ENCODE data around the gene CCDC89. TPM values are rescaled to one million over a fixed set of nuclear protein-coding genes. Genes with fewer than 3 reads are reported as not detected.

CCDC89 gene
- total and polyA plus RNA-seq, 2 donors (not counting 1 experiment from before 2014, with no cell fraction given): not detected

- Histone ChIP-seq H3K9me3 (ENCODE audit: control extremely low read depth in 1 of 3, control insufficient read depth in 2 of 3, insufficient read depth in 1 of 3, low read length in 2 of 3) (peaks cover 0 to 3% (median 0%) of the 10 kb centered on the region in 3 donors), H3K79me2 (ENCODE audit: control insufficient read depth, insufficient read depth, low read length) (peaks cover 47% of the 10 kb centered on the region), H4K20me1 (ENCODE audit: control insufficient read depth, insufficient read depth, low read length, poor library complexity, severe bottlenecking) (peaks cover 37% of the 10 kb centered on the region), H3K4me3 (ENCODE audit: control extremely low read depth in 1 of 5, extremely low read depth in 1 of 5, insufficient read depth in 1 of 5, low read depth in 2 of 5, low read length in 4 of 5) (no peak overlapping the region), H3K4me2 (replicated peaks; ENCODE audit: low read depth, low read length, poor library complexity, severe bottlenecking) (peak overlapping the region; percentile 79), H3K4me1 (ENCODE audit: control insufficient read depth in 2 of 2, insufficient read depth in 2 of 2, low read length in 2 of 2) (peaks cover 16 to 21% of the 10 kb centered on the region in 2 donors), H3K27me3 (replicated peaks in 1 of 4; ENCODE audit: control extremely low read depth in 1 of 4, control insufficient read depth in 3 of 4, insufficient read depth in 4 of 4, low read length in 3 of 4) (no peaks in the 10 kb centered on the region), H3K36me3 (replicated peaks in 1 of 2; ENCODE audit: control extremely low read depth in 1 of 2, control insufficient read depth in 1 of 2, extremely low read depth in 1 of 2, insufficient read depth in 2 of 2, low read length in 1 of 2) (peaks cover 0 to 35% of the 10 kb centered on the region in 2 experiments), H2AFZ (ENCODE audit: insufficient read depth, low read depth, low read length, poor library complexity, severe bottlenecking) (no peak overlapping the region), H3K9ac (ENCODE audit: low read length) (peak overlapping the region; percentile 16), H3K27ac (ENCODE audit: low read length in 2 of 2) (no peak overlapping the region)
- Mint-ChIP-seq H3K27ac (no peak overlapping the region), H3K9me3 (ENCODE audit: insufficient read depth) (no peaks in the 10 kb centered on the region), H3K27me3 (no peaks in the 10 kb centered on the region), H3K4me3 (peak overlapping the region; percentile 59), H3K4me1 (peaks cover 51% of the 10 kb centered on the region)
- ChIA-PET CTCF (no interaction called here), POLR2A (no interaction called here)
- intact Hi-C loops (cut with micrococcal nuclease): loop anchor here (10.0 kb wide), 1 partner anchor 347 kb away; no protein-coding TSS in a partner anchor
- no peak for DNase-seq
- no peak for ATAC-seq (ENCODE audit: low read depth)
- no peak for TF ChIP-seq CTCF (IDR thresholded peaks at IDR 0.05)
- no peak for TF ChIP-seq EZH2 (IDR thresholded peaks at IDR 0.05; ENCODE audit: borderline replicate concordance, insufficient read depth, low read depth, low read length, poor library complexity, severe bottlenecking)
- WGBS (ENCODE audit: insufficient coverage): 13% methylated on average over 1 of the region's 4 CpGs
Observed at GRCh38 chr11:85661972-85662664, 23.9 kb downstream of the CCDC89 start.

GRCh38 chr11:85658180-85658579, 27.8 kb downstream of the CCDC89 start:
- Histone ChIP-seq H3K79me2 (ENCODE audit: control insufficient read depth, insufficient read depth, low read length) (peaks cover 43% of the 10 kb centered on the region), H3K27me3 (replicated peaks in 1 of 4; ENCODE audit: control extremely low read depth in 1 of 4, control insufficient read depth in 3 of 4, insufficient read depth in 4 of 4, low read length in 3 of 4) (no peaks in the 10 kb centered on the region), H3K27ac (ENCODE audit: low read length in 2 of 2) (no peak overlapping the region), H3K36me3 (replicated peaks in 1 of 2; ENCODE audit: control extremely low read depth in 1 of 2, control insufficient read depth in 1 of 2, extremely low read depth in 1 of 2, insufficient read depth in 2 of 2, low read length in 1 of 2) (peaks cover 5 to 51% of the 10 kb centered on the region in 2 experiments), H3K9ac (ENCODE audit: low read length) (no peak overlapping the region), H3K4me1 (ENCODE audit: control insufficient read depth in 2 of 2, insufficient read depth in 2 of 2, low read length in 2 of 2) (peaks cover 11 to 18% of the 10 kb centered on the region in 2 donors), H3K4me2 (replicated peaks; ENCODE audit: low read depth, low read length, poor library complexity, severe bottlenecking) (no peak overlapping the region), H3K4me3 (ENCODE audit: control extremely low read depth in 1 of 5, extremely low read depth in 1 of 5, insufficient read depth in 1 of 5, low read depth in 2 of 5, low read length in 4 of 5) (no peak overlapping the region), H2AFZ (ENCODE audit: insufficient read depth, low read depth, low read length, poor library complexity, severe bottlenecking) (no peak overlapping the region), H4K20me1 (ENCODE audit: control insufficient read depth, insufficient read depth, low read length, poor library complexity, severe bottlenecking) (peaks cover 29% of the 10 kb centered on the region), H3K9me3 (ENCODE audit: control extremely low read depth in 1 of 3, control insufficient read depth in 2 of 3, insufficient read depth in 1 of 3, low read length in 2 of 3) (no peaks in the 10 kb centered on the region)
- WGBS (ENCODE audit: insufficient coverage): no CpG with 5 or more reads among the region's 1 CpG
- Mint-ChIP-seq H3K27ac (no peak overlapping the region), H3K27me3 (no peaks in the 10 kb centered on the region), H3K4me1 (peaks cover 34% of the 10 kb centered on the region), H3K9me3 (ENCODE audit: insufficient read depth) (no peaks in the 10 kb centered on the region), H3K4me3 (no peak overlapping the region)
- intact Hi-C loops (cut with micrococcal nuclease): no loop called here
- ChIA-PET POLR2A (no interaction called here), CTCF (no interaction called here)
- TF ChIP-seq EZH2 (IDR thresholded peaks at IDR 0.05; ENCODE audit: borderline replicate concordance, insufficient read depth, low read depth, low read length, poor library complexity, severe bottlenecking) (no peak), CTCF (IDR thresholded peaks at IDR 0.05) (no peak)
- ATAC-seq (ENCODE audit: low read depth) (no peak), DNase-seq (no peak)
